Keratinocyte (primary cell): ENCODE results near the gene DUSP7. TPM values are rescaled to one million over a fixed set of nuclear protein-coding genes. Genes with fewer than 3 reads are reported as not detected.

Source experiments
- DNase-seq: peaks from one replicate; pipeline ENCODE4 v3.0.0-alpha.2; 2011; ENCODE audit warnings: low read depth, missing footprints, low spot score
- FAIRE-seq: peaks from 2 replicates; lab custom pipeline; 2011; peaks lifted over from hg19 to GRCh38; lab: Jason Lieb, UNC
- H2AFZ ChIP-seq: 2 replicates; pipeline ENCODE4 v1.6.0; 2012; ENCODE audit warnings: low read length, control low read depth, inconsistent platforms; ENCODE audit not compliant: control insufficient read depth
- H3K27ac ChIP-seq: 2 replicates; pipeline ENCODE4 v1.5.1; 2011; ENCODE audit warnings: low read length; ENCODE audit not compliant: control insufficient read depth, insufficient read depth
- H3K27me3 ChIP-seq: 3 replicates; pipeline ENCODE4 v1.6.0; 2011; ENCODE audit warnings: low read length; ENCODE audit not compliant: control insufficient read depth, insufficient read depth; ENCODE audit errors: extremely low read depth
- H3K36me3 ChIP-seq, 2 experiments: 2 replicates in 1 of 2; 3 replicates in 1 of 2; pipeline ENCODE4 v1.5.1; 2011; ENCODE audit warnings: low read length in 2 of 2, mild to moderate bottlenecking in 1 of 2; ENCODE audit not compliant: control insufficient read depth in 2 of 2, insufficient read depth in 2 of 2; ENCODE audit errors: extremely low read depth in 1 of 2
- H3K4me1 ChIP-seq: 3 replicates; pipeline ENCODE4 v1.5.1; 2011; ENCODE audit warnings: low read length; ENCODE audit not compliant: control insufficient read depth, insufficient read depth; ENCODE audit errors: extremely low read depth
- H3K4me2 ChIP-seq: 3 replicates; pipeline ENCODE4 v1.6.0; 2011; ENCODE audit warnings: low read depth, low read length; ENCODE audit not compliant: control insufficient read depth, insufficient read depth; ENCODE audit errors: extremely low read depth
- H3K4me3 ChIP-seq, 3 experiments: fragments of 200-600 bp in 1 of 3; sonication (generic) in 1 of 3; 2 replicates in 2 of 3; 3 replicates in 1 of 3; pipeline ENCODE4 v1.5.1; 2011 to 2016; ENCODE audit warnings: low read length in 3 of 3, mild to moderate bottlenecking in 3 of 3, control low read depth in 2 of 3, inconsistent platforms in 1 of 3, low read depth in 1 of 3, mixed read lengths in 1 of 3, mixed run types in 1 of 3, moderate library complexity in 1 of 3; ENCODE audit not compliant: control insufficient read depth in 2 of 3, insufficient read depth in 2 of 3; ENCODE audit errors: extremely low read depth in 1 of 3
- H3K79me2 ChIP-seq: 2 replicates; pipeline ENCODE4 v1.6.0; 2012; ENCODE audit warnings: low read length; ENCODE audit not compliant: control insufficient read depth, insufficient read depth
- H3K9ac ChIP-seq: 3 replicates; pipeline ENCODE4 v1.6.0; 2011; ENCODE audit warnings: low read length; ENCODE audit not compliant: control insufficient read depth, insufficient read depth; ENCODE audit errors: extremely low read depth
- H3K9me1 ChIP-seq: 3 replicates; pipeline ENCODE4 v1.6.0; 2011; ENCODE audit warnings: low read length; ENCODE audit not compliant: control insufficient read depth, insufficient read depth; ENCODE audit errors: extremely low read depth
- H3K9me3 ChIP-seq: 2 replicates; pipeline ENCODE4 v1.5.1; 2012; ENCODE audit warnings: low read depth, low read length; ENCODE audit not compliant: control insufficient read depth
- H4K20me1 ChIP-seq: 3 replicates; pipeline ENCODE4 v1.6.0; 2011; ENCODE audit warnings: low read length; ENCODE audit not compliant: control insufficient read depth, insufficient read depth; ENCODE audit errors: extremely low read depth
- CTCF ChIP-seq, 3 experiments: IDR thresholded peaks in 1 of 3; conservative IDR thresholded peaks in 1 of 3; optimal IDR thresholded peaks in 1 of 3; 2 replicates in 2 of 3; 3 replicates in 1 of 3; pipeline versions ENCODE3 to v1.5.1; 2011; ENCODE audit warnings: low read length in 3 of 3, mild to moderate bottlenecking in 3 of 3, moderate library complexity in 2 of 3, control low read depth in 1 of 3, inconsistent platforms in 1 of 3; ENCODE audit not compliant: insufficient read depth in 2 of 3; ENCODE audit errors: extremely low read depth in 1 of 3
- EZH2 ChIP-seq: IDR thresholded peaks from one replicate; pipeline ENCODE4 v1.6.1; 2012; ENCODE audit warnings: inconsistent platforms, mild to moderate bottlenecking, low read length, moderate library complexity
- dilution Hi-C: fragments of 300-500 bp; cut with MboI; formaldehyde crosslinking; loops from one replicate; pipeline ENCODE4 v1.7.0; 2020; ENCODE audit warnings: low sequenced_read_pairs; ENCODE audit not compliant: extremely low pct_ligation_motif_present
- polyA plus RNA-seq, 5 experiments: library from polyadenylated mRNA; depleted of rRNA in 3 of 5; stranded (reverse) in 3 of 5; stranded (forward) in 1 of 5; unstranded in 1 of 5; fragments of >200 nt; gene quantifications; 1 replicate in 1 of 5; 2 replicates in 3 of 5; 3 replicates in 1 of 5; pipeline versions ENCODE4 v1.2.1 to v1.2.3, GENCODE V29; 2011 to 2012; ENCODE audit warnings: missing spikeins in 2 of 5, low read depth in 1 of 5, low replicate concordance in 1 of 5

Gene DUSP7
- polyA plus RNA-seq, 1 donor (not counting 4 experiments of a cell fraction or from before 2014, with no cell fraction given), result 103 TPM

- Histone ChIP-seq H3K9ac (no peak overlapping the region), H3K79me2 (no peaks in the 10 kb centered on the region), H3K27ac (no peak overlapping the region), H3K9me1 (no peaks in the 10 kb centered on the region), H3K4me1 (peaks cover 12% of the 10 kb centered on the region), H2AFZ (no peak overlapping the region), H4K20me1 (no peaks in the 10 kb centered on the region), H3K4me2 (no peak overlapping the region), H3K4me3 (no peak overlapping the region), H3K27me3 (no peaks in the 10 kb centered on the region), H3K36me3 (peaks cover 0 to 3% of the 10 kb centered on the region in 2 experiments), H3K9me3 (no peaks in the 10 kb centered on the region)
- dilution Hi-C loops, result no loop called here
- FAIRE-seq, result no peak
- DNase-seq, result no peak
- TF ChIP-seq EZH2, result no peak
- no peak for TF ChIP-seq CTCF (optimal IDR thresholded peaks at IDR 0.05 in 1 of 3, IDR thresholded peaks at IDR 0.05 in 1 of 3, conservative IDR thresholded peaks at IDR 0.05 in 1 of 3; ENCODE audit: extremely low read depth in 1 of 3, insufficient read depth in 2 of 3, low read length in 3 of 3)
Measured at GRCh38 chr3:52073490-52073889, 17.1 kb upstream of the DUSP7 start.

- Histone ChIP-seq H2AFZ (no peak overlapping the region), H3K9me3 (no peaks in the 10 kb centered on the region), H3K27me3 (no peaks in the 10 kb centered on the region), H3K4me1 (peaks cover 15% of the 10 kb centered on the region), H3K4me3 (no peak overlapping the region), H3K4me2 (no peak overlapping the region), H3K9ac (no peak overlapping the region), H3K36me3 (peaks cover 0 to 3% of the 10 kb centered on the region in 2 experiments), H3K79me2 (no peaks in the 10 kb centered on the region), H3K27ac (no peak overlapping the region), H4K20me1 (no peaks in the 10 kb centered on the region), H3K9me1 (no peaks in the 10 kb centered on the region)
- dilution Hi-C loops, result no loop called here
- FAIRE-seq, result no peak
- TF ChIP-seq EZH2, result no peak
- no peak for TF ChIP-seq CTCF (optimal IDR thresholded peaks at IDR 0.05 in 1 of 3, IDR thresholded peaks at IDR 0.05 in 1 of 3, conservative IDR thresholded peaks at IDR 0.05 in 1 of 3; ENCODE audit: extremely low read depth in 1 of 3, insufficient read depth in 2 of 3, low read length in 3 of 3)
- no peak for DNase-seq
Measured at GRCh38 chr3:52072471-52072870, 16.1 kb upstream of the DUSP7 start.
